ENCODE data around the gene ALPG. TPM values are rescaled to one million over a fixed set of nuclear protein-coding genes. Genes with fewer than 3 reads are reported as not detected.
"Not testable (repeated sequence)": the region's sequence is repeated elsewhere in the genome, so short reads cannot be mapped to it uniquely, and the experiment has no call there.

ALPG gene
- total RNA-seq, 4 donors from 2014 or later: not detected

DNA sequence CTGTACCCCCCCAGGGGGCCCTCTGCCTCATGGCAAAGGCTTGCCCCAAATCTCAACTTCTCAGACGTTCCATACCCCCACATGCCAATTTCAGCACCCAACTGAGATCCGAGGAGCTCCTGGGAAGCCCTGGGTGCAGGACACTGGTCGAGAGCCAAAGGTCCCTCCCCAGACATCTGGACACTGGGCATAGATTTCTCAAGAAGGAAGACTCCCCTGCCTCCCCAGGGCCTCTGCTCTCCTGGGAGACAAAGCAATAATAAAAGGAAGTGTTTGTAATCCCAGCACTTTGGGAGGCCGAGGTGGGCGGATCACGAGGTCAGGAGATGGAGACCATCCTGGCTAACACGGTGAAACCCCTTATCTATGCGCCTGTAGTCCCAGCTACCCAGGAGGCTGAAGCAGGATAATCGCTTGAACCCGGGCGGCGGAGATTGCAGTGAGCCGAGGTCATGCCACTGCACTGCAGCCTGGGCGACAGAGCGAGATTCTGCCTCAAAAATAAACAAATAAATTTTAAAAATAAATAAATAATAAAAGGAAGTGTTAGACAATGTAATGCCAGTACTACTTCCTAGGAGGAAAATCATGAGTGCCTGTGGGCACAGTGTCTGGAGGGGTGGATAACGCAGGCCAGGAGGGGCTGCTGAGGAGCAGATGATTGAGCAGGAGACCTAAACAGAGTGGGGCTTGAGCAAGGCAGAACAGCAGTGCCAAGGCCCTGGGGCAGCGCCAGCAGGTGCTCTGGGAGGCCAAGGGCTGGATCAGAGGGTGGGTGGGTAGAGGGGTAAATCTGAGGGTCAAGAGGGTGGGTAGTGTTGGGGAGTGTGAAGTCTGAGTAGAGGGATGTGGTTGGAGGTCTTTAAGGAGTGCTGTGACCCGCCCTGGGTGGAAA, 24.1 kb upstream of the ALPG start:
- in situ Hi-C loops (cut with MboI; ENCODE audit: low sequenced_read_pairs in 4 of 4) (no loop called here), intact Hi-C loops (cut with DNase I; ENCODE audit: low total_unique reads) (no loop called here)
- Histone ChIP-seq H3K9me3 (no peaks in the 10 kb centered on the region), H3K4me3 (no peak overlapping the region), H3K36me3 (no peaks in the 10 kb centered on the region), H3K4me1 (peaks cover 0 to 3% of the 10 kb centered on the region in 2 donors), H3K27ac (no peak overlapping the region), H3K27me3 (peaks cover 45 to 55% (median 55%) of the 10 kb centered on the region in 3 donors)
- TF ChIP-seq POLR2A (IDR thresholded peaks at IDR 0.05): no peak
- TF ChIP-seq, protein P1, sequence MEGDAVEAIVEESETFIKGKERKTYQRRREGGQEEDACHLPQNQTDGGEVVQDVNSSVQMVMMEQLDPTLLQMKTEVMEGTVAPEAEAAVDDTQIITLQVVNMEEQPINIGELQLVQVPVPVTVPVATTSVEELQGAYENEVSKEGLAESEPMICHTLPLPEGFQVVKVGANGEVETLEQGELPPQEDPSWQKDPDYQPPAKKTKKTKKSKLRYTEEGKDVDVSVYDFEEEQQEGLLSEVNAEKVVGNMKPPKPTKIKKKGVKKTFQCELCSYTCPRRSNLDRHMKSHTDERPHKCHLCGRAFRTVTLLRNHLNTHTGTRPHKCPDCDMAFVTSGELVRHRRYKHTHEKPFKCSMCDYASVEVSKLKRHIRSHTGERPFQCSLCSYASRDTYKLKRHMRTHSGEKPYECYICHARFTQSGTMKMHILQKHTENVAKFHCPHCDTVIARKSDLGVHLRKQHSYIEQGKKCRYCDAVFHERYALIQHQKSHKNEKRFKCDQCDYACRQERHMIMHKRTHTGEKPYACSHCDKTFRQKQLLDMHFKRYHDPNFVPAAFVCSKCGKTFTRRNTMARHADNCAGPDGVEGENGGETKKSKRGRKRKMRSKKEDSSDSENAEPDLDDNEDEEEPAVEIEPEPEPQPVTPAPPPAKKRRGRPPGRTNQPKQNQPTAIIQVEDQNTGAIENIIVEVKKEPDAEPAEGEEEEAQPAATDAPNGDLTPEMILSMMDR (IDR thresholded peaks at IDR 0.05 in 4 of 5, conservative IDR thresholded peaks at IDR 0.05 in 1 of 5): no peak
- no peak for ATAC-seq
- DNase-seq: no peak

DNA sequence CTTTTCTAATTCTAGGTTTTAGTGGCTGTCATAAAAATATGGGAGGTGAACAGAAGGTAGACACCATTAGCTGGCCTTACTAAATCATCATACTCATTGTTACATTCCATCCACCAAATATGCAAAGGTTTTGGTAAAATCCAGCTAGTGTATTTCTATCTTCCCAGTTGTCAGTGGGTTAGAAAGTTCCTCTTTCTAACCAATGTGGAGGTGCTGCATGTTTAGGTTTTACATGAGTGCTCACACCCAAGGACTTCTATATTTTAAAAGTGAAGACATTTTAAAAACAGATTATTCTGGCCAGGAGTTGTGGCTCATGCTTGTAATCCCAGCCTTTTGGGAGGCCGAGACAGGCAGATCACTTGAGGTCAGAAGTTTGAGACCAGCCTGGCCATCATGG, 22.2 kb upstream of the ALPG start:
- Histone ChIP-seq H3K27me3 (peaks cover 60 to 70% (median 70%) of the 10 kb centered on the region in 3 donors), H3K9me3 (no peaks in the 10 kb centered on the region), H3K4me1 (peaks cover 0 to 9% of the 10 kb centered on the region in 2 donors), H3K36me3 (no peaks in the 10 kb centered on the region), H3K27ac (no peak overlapping the region), H3K4me3 (no peak overlapping the region)
- ATAC-seq (no peak), DNase-seq (no peak)
- TF ChIP-seq POLR2A (IDR thresholded peaks at IDR 0.05): no peak
- TF ChIP-seq, protein P1 (IDR thresholded peaks at IDR 0.05 in 4 of 5, conservative IDR thresholded peaks at IDR 0.05 in 1 of 5): no peak
- intact Hi-C loops (cut with DNase I; ENCODE audit: low total_unique reads) (no loop called here), in situ Hi-C loops (cut with MboI; ENCODE audit: low sequenced_read_pairs in 4 of 4) (no loop called here)

DNA sequence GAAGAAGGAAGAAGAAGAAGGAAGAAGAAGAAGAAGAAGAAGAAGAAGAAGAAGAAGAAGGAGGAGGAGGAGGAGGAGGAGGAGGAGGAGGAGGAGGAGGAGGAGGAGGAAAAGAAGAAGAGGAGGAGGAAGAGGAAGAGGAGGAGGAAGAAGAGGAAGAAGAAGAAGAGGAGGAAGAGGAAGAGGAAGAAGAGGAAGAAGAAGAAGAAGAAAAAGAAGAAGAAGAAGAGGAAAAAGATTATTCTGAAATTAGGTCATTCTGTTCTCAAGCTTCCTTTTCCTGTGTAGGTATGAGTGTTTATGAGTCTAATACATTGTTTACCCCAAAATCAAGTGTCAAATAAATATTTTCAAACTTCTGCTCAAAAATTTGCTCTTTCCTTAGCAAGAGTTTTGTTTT, 21.6 kb upstream of the ALPG start:
- in situ Hi-C loops (cut with MboI; ENCODE audit: low sequenced_read_pairs in 4 of 4): not testable (repeated sequence)

DNA sequence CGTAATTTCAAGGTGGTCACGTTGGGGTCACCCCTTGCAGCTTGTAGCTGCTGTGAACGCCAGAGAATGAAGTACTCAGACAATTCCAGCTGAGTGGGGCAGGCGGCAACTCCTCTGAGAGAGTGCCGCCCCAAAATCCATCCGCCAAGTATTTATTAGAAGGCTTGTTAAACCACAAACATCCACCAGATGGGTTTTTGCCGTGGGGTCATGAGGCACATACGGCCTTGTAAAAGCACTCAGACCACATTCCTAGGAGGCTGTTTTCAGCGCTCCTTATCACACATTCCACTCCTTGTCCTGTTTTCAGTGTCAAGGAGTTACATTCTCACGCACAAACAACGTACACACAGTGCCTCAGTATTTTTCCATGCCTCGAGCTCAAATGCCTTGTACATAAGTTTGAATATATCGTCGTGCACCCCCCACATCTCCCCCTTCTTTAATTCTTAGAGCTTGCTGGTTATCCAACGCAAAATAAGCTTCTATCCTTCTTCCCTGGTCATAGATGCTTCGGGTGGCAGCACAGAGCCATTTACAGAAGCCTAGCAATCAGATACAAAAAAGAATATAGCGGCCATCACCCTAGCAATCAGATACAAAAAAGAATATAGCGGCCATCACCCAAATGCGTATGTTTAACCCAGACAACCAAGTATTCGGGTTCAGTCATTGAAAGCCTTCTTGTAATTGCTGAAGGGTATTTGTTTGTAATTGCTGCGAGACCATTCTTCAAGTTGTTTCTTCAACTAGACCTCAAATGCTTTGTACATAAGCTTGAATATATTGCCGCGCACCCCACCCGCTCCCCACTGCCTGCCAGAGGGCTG, 20.8 kb upstream of the ALPG start:
- Histone ChIP-seq H3K4me3 (no peak overlapping the region), H3K27ac (no peak overlapping the region), H3K27me3 (peaks cover 74 to 82% (median 79%) of the 10 kb centered on the region in 3 donors), H3K9me3 (no peaks in the 10 kb centered on the region), H3K4me1 (peaks cover 0 to 9% of the 10 kb centered on the region in 2 donors), H3K36me3 (no peaks in the 10 kb centered on the region)
- ATAC-seq (no peak), DNase-seq (no peak)
- in situ Hi-C loops (cut with MboI; ENCODE audit: low sequenced_read_pairs in 4 of 4) (no loop called here), intact Hi-C loops (cut with DNase I; ENCODE audit: low total_unique reads) (no loop called here)
- TF ChIP-seq POLR2A (IDR thresholded peaks at IDR 0.05): no peak
- TF ChIP-seq, protein P1 (IDR thresholded peaks at IDR 0.05 in 4 of 5, conservative IDR thresholded peaks at IDR 0.05 in 1 of 5): no peak

More for the DNA sequence above, 21.6 kb upstream of the ALPG start:
- H3K27ac ChIP-seq; H3K9me3 ChIP-seq; ATAC-seq; H3K4me1 ChIP-seq; intact Hi-C loops (cut with DNase I; ENCODE audit: low total_unique reads); H3K36me3 ChIP-seq; DNase-seq; H3K4me3 ChIP-seq: not testable (repeated sequence)
- H3K27me3 ChIP-seq: peaks cover 66 to 76% (median 73%) of the 10 kb centered on the region in 3 donors

DNA sequence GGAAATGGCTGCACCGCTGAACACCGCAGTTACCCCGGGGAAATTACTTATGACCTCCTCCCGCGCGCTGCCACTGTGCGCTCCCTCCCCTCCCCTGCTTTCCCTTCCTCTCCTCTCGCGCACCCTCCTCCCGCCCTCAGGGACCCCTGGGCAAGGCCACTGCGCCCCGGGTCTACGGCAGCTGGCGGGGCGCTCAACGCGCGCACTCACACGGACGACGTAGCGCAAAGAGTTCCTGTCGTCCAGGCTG, 20.2 kb upstream of the ALPG start:
- no peak overlapping the region for H3K4me3 ChIP-seq
- ATAC-seq (no peak), DNase-seq (no peak)
- H3K27me3 ChIP-seq: peaks cover 79 to 84% (median 84%) of the 10 kb centered on the region in 3 donors
- intact Hi-C loops (cut with DNase I; ENCODE audit: low total_unique reads) (no loop called here), in situ Hi-C loops (cut with MboI; ENCODE audit: low sequenced_read_pairs in 4 of 4) (no loop called here)
- H3K36me3 ChIP-seq: no peaks in the 10 kb centered on the region
- no peaks in the 10 kb centered on the region for H3K9me3 ChIP-seq
- peaks cover 0 to 9% of the 10 kb centered on the region in 2 donors for H3K4me1 ChIP-seq
- H3K27ac ChIP-seq: no peak overlapping the region
- no peak for TF ChIP-seq POLR2A (IDR thresholded peaks at IDR 0.05)
- TF ChIP-seq, protein P1 (IDR thresholded peaks at IDR 0.05 in 4 of 5, conservative IDR thresholded peaks at IDR 0.05 in 1 of 5): no peak
